K562 (cell line): ENCODE measurements around the gene CRLF3. TPM values are rescaled to one million over a fixed set of nuclear protein-coding genes. Genes with fewer than 3 reads are reported as not detected.
A peak's percentile ranks its signal among the peaks of the same experiment; 100 is the strongest.

Experiments
- CHD2 ChIP-seq: IDR thresholded peaks from 2 replicates; pipeline ENCODE4 v1.6.1; 2011; ENCODE audit warnings: low read depth, low read length
- HCFC1 ChIP-seq: IDR thresholded peaks from 2 replicates; pipeline ENCODE4 v1.6.1; 2012; ENCODE audit warnings: low read depth, low read length, improper control_type of control experiment
- HOXB6 ChIP-seq: fragments of 250-450 bp; sonication (Bioruptor Pico); IDR thresholded peaks from 2 replicates; pipeline ENCODE4 v1.5.1; 2022; ENCODE audit warnings: mild to moderate bottlenecking, borderline replicate concordance
- KDM5B ChIP-seq: fragments of 200-600 bp; sonication (generic); IDR thresholded peaks from 2 replicates; pipeline ENCODE4 v1.6.1; 2012; ENCODE audit warnings: low read depth, mild to moderate bottlenecking, moderate library complexity, low read length, control low read depth, inconsistent platforms; ENCODE audit not compliant: insufficient replicate concordance
- MCM2 ChIP-seq: fragments of 450-650 bp; IDR thresholded peaks from 2 replicates; pipeline ENCODE4 v1.6.1; 2017; ENCODE audit warnings: low read depth, mild to moderate bottlenecking
- MYBL2 ChIP-seq, 2 experiments: fragments of 450-650 bp in 1 of 2; sonication (generic) in 1 of 2; formaldehyde crosslinking in 1 of 2; IDR thresholded peaks; 2 replicates each; pipeline versions ENCODE4 v1.6.1 to v1.8.1; 2017 to 2022; ENCODE audit warnings: borderline replicate concordance in 1 of 2, inconsistent platforms in 1 of 2, low read depth in 1 of 2, mild to moderate bottlenecking in 1 of 2, missing genetic modification reagents in 1 of 2, moderate library complexity in 1 of 2
- PHB ChIP-seq: fragments of 250-450 bp; sonication (Bioruptor Pico); IDR thresholded peaks from 2 replicates; pipeline ENCODE4 v1.5.0; 2021
- USF2 ChIP-seq: sonication (generic); formaldehyde crosslinking; IDR thresholded peaks from 2 replicates; pipeline ENCODE4 v1.5.0; 2020; ENCODE audit warnings: missing genetic modification reagents
- ZBTB1 ChIP-seq: sonication (generic); formaldehyde crosslinking; IDR thresholded peaks from 2 replicates; pipeline ENCODE4 v1.8.1; 2023; ENCODE audit warnings: missing genetic modification reagents, low read depth, mild to moderate bottlenecking, borderline replicate concordance
- ZBTB40 ChIP-seq, 2 experiments: fragments of 450-650 bp in 1 of 2; sonication (generic) in 1 of 2; formaldehyde crosslinking in 1 of 2; IDR thresholded peaks; 2 replicates each; pipeline versions ENCODE4 v1.7.1 to v1.9.0; 2016 to 2022; ENCODE audit warnings: inconsistent platforms in 1 of 2, mild to moderate bottlenecking in 1 of 2, missing genetic modification reagents in 1 of 2
- ZBTB5 ChIP-seq: fragments of 450-650 bp; IDR thresholded peaks from 2 replicates; pipeline ENCODE4 v1.6.1; 2017; ENCODE audit warnings: antibody characterized with exemption
- ZNF76 ChIP-seq: fragments of 250-450 bp; sonication (Bioruptor Pico); IDR thresholded peaks from 2 replicates; pipeline ENCODE4 v1.4.0; 2020; ENCODE audit warnings: mild to moderate bottlenecking, moderate library complexity, borderline replicate concordance
- polyA plus RNA-seq, 8 experiments: library from polyadenylated mRNA; depleted of rRNA in 4 of 8; stranded (reverse) in 5 of 8; unstranded in 3 of 8; fragments of >200 nt; fragmentation: Nextera tagmentation in 2 of 8; fragmentation: Illumina TruSeq in 1 of 8; extraction: Ambion mirVana in 2 of 8; extraction: Trizol in 1 of 8; gene quantifications; 2 replicates each; pipeline versions ENCODE4 v1.2.1 to v1.2.3, GENCODE V29; 2011 to 2014; ENCODE audit warnings: inconsistent platforms in 1 of 8, missing spikeins in 1 of 8
- total RNA-seq, 7 experiments: library from RNA; depleted of rRNA in 6 of 7; stranded (reverse); fragments of >200 nt in 6 of 7; fragmentation: Illumina TruSeq in 2 of 7; extraction: Trizol in 2 of 7; gene quantifications; 2 replicates each; pipeline versions ENCODE4 v1.2.1 to v1.2.3, GENCODE V29; 2011 to 2021; ENCODE audit warnings: low replicate concordance in 1 of 7

Gene CRLF3
- total and polyA plus RNA-seq, 9 of the 15 experiments (the other 6 are each of a cell fraction or from before 2014, with no cell fraction given): 13.2 to 55.9 (median 29.8) TPM

GRCh38 chr17:30824356-30825145 lies at the start of gene CRLF3 (continued):
- TF ChIP-seq ZBTB40 (IDR thresholded peaks at IDR 0.05): no peak
- TF ChIP-seq ZBTB40 (CRISPR knock-in tag; IDR thresholded peaks at IDR 0.05): no peak
- TF ChIP-seq HOXB6: no peak
- TF ChIP-seq ZNF76 (CRISPR knock-in tag): no peak
- no peak for TF ChIP-seq ZBTB1 (CRISPR knock-in tag)
- TF ChIP-seq HCFC1: peak; percentile 64
- TF ChIP-seq PHB (CRISPR knock-in tag): 0 out of 2 replicates have a peak, but pooled peaks have one; percentile 43
- TF ChIP-seq KDM5B: peak; percentile 52
- no peak for TF ChIP-seq MCM2
- TF ChIP-seq USF2 (CRISPR knock-in tag): no peak
- TF ChIP-seq MYBL2 (IDR thresholded peaks at IDR 0.05; ENCODE audit: low read depth): no peak
- TF ChIP-seq MYBL2 (CRISPR knock-in tag; IDR thresholded peaks at IDR 0.05; ENCODE audit: borderline replicate concordance): no peak
- TF ChIP-seq ZBTB5: 0 out of 2 replicates have a peak, but pooled peaks have one; percentile 8
- peak; percentile 74 for TF ChIP-seq CHD2
